ENCODE measurements around the gene SPAG16.

Gene SPAG16

DNA sequence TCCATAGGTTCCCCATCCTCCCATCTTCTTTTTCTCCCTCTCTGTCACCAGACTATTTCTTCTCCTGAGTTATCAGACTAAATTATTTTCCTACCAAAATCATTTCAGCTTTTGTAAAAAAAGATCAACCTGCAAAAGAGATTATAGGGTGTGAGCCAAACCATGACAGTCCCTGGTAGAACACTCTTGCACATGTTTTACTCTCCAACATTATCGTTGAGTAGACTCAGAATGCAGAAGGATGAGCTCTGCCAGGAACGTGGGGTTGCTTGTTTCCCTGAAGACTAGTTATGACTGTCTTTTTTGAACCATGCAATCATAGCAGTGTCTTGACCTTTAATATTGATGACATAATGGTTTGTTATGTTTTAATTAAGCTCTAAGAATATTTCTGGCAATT lies 766.5 kb downstream of the SPAG16 start:
- TF ChIP-seq, protein P1, sequence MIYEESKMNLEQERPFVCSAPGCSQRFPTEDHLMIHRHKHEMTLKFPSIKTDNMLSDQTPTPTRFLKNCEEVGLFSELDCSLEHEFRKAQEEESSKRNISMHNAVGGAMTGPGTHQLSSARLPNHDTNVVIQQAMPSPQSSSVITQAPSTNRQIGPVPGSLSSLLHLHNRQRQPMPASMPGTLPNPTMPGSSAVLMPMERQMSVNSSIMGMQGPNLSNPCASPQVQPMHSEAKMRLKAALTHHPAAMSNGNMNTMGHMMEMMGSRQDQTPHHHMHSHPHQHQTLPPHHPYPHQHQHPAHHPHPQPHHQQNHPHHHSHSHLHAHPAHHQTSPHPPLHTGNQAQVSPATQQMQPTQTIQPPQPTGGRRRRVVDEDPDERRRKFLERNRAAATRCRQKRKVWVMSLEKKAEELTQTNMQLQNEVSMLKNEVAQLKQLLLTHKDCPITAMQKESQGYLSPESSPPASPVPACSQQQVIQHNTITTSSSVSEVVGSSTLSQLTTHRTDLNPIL (CRISPR knock-in tag; IDR thresholded peaks at IDR 0.05; ENCODE audit: low read depth), result no peak
- TF ChIP-seq SNAI2 (CRISPR knock-in tag; IDR thresholded peaks at IDR 0.05) (no peak), GLIS3 (CRISPR knock-in tag; IDR thresholded peaks at IDR 0.05) (no peak), TCF4 (CRISPR knock-in tag; IDR thresholded peaks at IDR 0.05; ENCODE audit: borderline replicate concordance) (no peak), OSR1 (CRISPR knock-in tag; IDR thresholded peaks at IDR 0.05) (no peak), ARNTL (CRISPR knock-in tag; IDR thresholded peaks at IDR 0.05; ENCODE audit: borderline replicate concordance, low read depth) (no peak), CSDC2 (CRISPR knock-in tag; IDR thresholded peaks at IDR 0.05) (no peak), ZNF565 (CRISPR knock-in tag; conservative IDR thresholded peaks at IDR 0.05; ENCODE audit: low read depth) (no peak)
- TF ChIP-seq, protein P2, sequence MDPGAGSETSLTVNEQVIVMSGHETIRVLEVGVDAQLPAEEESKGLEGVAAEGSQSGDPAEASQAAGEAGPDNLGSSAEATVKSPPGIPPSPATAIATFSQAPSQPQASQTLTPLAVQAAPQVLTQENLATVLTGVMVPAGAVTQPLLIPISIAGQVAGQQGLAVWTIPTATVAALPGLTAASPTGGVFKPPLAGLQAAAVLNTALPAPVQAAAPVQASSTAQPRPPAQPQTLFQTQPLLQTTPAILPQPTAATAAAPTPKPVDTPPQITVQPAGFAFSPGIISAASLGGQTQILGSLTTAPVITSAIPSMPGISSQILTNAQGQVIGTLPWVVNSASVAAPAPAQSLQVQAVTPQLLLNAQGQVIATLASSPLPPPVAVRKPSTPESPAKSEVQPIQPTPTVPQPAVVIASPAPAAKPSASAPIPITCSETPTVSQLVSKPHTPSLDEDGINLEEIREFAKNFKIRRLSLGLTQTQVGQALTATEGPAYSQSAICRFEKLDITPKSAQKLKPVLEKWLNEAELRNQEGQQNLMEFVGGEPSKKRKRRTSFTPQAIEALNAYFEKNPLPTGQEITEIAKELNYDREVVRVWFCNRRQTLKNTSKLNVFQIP (CRISPR knock-in tag; IDR thresholded peaks at IDR 0.05; ENCODE audit: borderline replicate concordance, low read depth), result no peak
- TF ChIP-seq, protein P3, sequence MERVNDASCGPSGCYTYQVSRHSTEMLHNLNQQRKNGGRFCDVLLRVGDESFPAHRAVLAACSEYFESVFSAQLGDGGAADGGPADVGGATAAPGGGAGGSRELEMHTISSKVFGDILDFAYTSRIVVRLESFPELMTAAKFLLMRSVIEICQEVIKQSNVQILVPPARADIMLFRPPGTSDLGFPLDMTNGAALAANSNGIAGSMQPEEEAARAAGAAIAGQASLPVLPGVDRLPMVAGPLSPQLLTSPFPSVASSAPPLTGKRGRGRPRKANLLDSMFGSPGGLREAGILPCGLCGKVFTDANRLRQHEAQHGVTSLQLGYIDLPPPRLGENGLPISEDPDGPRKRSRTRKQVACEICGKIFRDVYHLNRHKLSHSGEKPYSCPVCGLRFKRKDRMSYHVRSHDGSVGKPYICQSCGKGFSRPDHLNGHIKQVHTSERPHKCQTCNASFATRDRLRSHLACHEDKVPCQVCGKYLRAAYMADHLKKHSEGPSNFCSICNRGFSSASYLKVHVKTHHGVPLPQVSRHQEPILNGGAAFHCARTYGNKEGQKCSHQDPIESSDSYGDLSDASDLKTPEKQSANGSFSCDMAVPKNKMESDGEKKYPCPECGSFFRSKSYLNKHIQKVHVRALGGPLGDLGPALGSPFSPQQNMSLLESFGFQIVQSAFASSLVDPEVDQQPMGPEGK (CRISPR knock-in tag; IDR thresholded peaks at IDR 0.05; ENCODE audit: borderline replicate concordance), result no peak
- no peak for ATAC-seq

DNA sequence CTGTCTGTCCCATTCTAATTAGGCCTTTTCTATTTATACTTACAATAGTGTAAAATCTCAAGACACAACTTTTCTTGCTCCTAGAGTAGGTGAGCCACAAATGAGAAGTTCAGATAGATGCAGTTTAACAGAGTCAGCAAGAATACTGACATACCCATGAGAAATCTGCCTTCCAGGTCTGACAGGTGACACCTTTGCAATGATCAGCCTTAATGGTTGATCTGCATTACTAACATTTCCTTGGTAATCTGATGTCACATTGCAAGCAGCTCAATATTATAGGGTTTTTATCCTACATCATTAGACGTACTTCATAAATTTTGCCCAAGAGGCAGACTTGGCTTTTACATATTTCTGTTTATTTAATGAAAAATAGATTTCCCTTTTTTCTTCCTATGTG lies 767.3 kb downstream of the SPAG16 start:
- no peak for ATAC-seq
- no peak for TF ChIP-seq RARB (CRISPR knock-in tag; IDR thresholded peaks at IDR 0.05)
- TF ChIP-seq, protein P1 (CRISPR knock-in tag; IDR thresholded peaks at IDR 0.05; ENCODE audit: low read depth), result no peak
- no peak for TF ChIP-seq SNAI2 (CRISPR knock-in tag; IDR thresholded peaks at IDR 0.05)
- TF ChIP-seq, protein P4, sequence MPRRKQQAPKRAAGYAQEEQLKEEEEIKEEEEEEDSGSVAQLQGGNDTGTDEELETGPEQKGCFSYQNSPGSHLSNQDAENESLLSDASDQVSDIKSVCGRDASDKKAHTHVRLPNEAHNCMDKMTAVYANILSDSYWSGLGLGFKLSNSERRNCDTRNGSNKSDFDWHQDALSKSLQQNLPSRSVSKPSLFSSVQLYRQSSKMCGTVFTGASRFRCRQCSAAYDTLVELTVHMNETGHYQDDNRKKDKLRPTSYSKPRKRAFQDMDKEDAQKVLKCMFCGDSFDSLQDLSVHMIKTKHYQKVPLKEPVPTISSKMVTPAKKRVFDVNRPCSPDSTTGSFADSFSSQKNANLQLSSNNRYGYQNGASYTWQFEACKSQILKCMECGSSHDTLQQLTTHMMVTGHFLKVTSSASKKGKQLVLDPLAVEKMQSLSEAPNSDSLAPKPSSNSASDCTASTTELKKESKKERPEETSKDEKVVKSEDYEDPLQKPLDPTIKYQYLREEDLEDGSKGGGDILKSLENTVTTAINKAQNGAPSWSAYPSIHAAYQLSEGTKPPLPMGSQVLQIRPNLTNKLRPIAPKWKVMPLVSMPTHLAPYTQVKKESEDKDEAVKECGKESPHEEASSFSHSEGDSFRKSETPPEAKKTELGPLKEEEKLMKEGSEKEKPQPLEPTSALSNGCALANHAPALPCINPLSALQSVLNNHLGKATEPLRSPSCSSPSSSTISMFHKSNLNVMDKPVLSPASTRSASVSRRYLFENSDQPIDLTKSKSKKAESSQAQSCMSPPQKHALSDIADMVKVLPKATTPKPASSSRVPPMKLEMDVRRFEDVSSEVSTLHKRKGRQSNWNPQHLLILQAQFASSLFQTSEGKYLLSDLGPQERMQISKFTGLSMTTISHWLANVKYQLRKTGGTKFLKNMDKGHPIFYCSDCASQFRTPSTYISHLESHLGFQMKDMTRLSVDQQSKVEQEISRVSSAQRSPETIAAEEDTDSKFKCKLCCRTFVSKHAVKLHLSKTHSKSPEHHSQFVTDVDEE (CRISPR knock-in tag; IDR thresholded peaks at IDR 0.05), result no peak
- no peak for TF ChIP-seq ZC3H10 (CRISPR knock-in tag; IDR thresholded peaks at IDR 0.05)
- TF ChIP-seq ZFP3 (CRISPR knock-in tag; IDR thresholded peaks at IDR 0.05), result no peak
- TF ChIP-seq, protein P3 (CRISPR knock-in tag; IDR thresholded peaks at IDR 0.05; ENCODE audit: borderline replicate concordance), result no peak
- TF ChIP-seq, protein P2 (CRISPR knock-in tag; IDR thresholded peaks at IDR 0.05; ENCODE audit: borderline replicate concordance, low read depth), result no peak
- TF ChIP-seq ZFP30 (CRISPR knock-in tag; IDR thresholded peaks at IDR 0.05), result no peak
- TF ChIP-seq ISL1 (CRISPR knock-in tag; IDR thresholded peaks at IDR 0.05), result no peak
- TF ChIP-seq ZNF565 (CRISPR knock-in tag; conservative IDR thresholded peaks at IDR 0.05; ENCODE audit: low read depth), result no peak
- TF ChIP-seq PPARA (CRISPR knock-in tag; IDR thresholded peaks at IDR 0.05; ENCODE audit: borderline replicate concordance), result no peak
- TF ChIP-seq ESRRG (CRISPR knock-in tag; IDR thresholded peaks at IDR 0.05), result no peak
- TF ChIP-seq BACH2 (CRISPR knock-in tag; IDR thresholded peaks at IDR 0.05; ENCODE audit: borderline replicate concordance), result no peak
- TF ChIP-seq ZNF8 (CRISPR knock-in tag; IDR thresholded peaks at IDR 0.05), result no peak
